Measurements from ENCODE around the gene MYL7.

The MYL7 gene

GRCh38 chr7:44105832-44106231 lies 35.3 kb downstream of the MYL7 start:
- Histone ChIP-seq H3K9ac (ENCODE audit: low read depth, low read length) (peak overlapping the region; percentile 94), H2AFZ (ENCODE audit: low read depth, low read length) (no peak overlapping the region), H3K79me2 (ENCODE audit: insufficient read depth, low read length) (peaks cover 78% of the 10 kb centered on the region), H3K4me3 (ENCODE audit: low read depth in 1 of 2, low read length in 2 of 2) (peak overlapping the region; percentile 68 to 92; a peak in 3 of 4 replicates), H3K4me2 (ENCODE audit: insufficient read depth, low read length) (peak overlapping the region; percentile 98), H4K20me1 (ENCODE audit: insufficient read depth, low read length) (peaks cover 64% of the 10 kb centered on the region), H3K27ac (ENCODE audit: low read length) (peak overlapping the region; percentile 86), H3K27me3 (ENCODE audit: insufficient read depth, low read length, poor library complexity) (no peaks in the 10 kb centered on the region), H3K9me3 (ENCODE audit: insufficient read depth, low read length, severe bottlenecking) (no peaks in the 10 kb centered on the region), H3K36me3 (ENCODE audit: insufficient read depth, low read length) (peaks cover 65% of the 10 kb centered on the region), H3K4me1 (ENCODE audit: insufficient read depth, low read length) (peaks cover 89% of the 10 kb centered on the region)
- TF ChIP-seq, protein P1, sequence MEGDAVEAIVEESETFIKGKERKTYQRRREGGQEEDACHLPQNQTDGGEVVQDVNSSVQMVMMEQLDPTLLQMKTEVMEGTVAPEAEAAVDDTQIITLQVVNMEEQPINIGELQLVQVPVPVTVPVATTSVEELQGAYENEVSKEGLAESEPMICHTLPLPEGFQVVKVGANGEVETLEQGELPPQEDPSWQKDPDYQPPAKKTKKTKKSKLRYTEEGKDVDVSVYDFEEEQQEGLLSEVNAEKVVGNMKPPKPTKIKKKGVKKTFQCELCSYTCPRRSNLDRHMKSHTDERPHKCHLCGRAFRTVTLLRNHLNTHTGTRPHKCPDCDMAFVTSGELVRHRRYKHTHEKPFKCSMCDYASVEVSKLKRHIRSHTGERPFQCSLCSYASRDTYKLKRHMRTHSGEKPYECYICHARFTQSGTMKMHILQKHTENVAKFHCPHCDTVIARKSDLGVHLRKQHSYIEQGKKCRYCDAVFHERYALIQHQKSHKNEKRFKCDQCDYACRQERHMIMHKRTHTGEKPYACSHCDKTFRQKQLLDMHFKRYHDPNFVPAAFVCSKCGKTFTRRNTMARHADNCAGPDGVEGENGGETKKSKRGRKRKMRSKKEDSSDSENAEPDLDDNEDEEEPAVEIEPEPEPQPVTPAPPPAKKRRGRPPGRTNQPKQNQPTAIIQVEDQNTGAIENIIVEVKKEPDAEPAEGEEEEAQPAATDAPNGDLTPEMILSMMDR (IDR thresholded peaks at IDR 0.05; ENCODE audit: borderline replicate concordance, extremely low read depth, low read length, poor library complexity, severe bottlenecking) = no peak
- TF ChIP-seq EZH2 (IDR thresholded peaks at IDR 0.05; ENCODE audit: borderline replicate concordance, low read depth, low read length, severe bottlenecking) = no peak
- ATAC-seq (ENCODE audit: insufficient read depth, low read depth) (no peak), DNase-seq (no peak)

DNA sequence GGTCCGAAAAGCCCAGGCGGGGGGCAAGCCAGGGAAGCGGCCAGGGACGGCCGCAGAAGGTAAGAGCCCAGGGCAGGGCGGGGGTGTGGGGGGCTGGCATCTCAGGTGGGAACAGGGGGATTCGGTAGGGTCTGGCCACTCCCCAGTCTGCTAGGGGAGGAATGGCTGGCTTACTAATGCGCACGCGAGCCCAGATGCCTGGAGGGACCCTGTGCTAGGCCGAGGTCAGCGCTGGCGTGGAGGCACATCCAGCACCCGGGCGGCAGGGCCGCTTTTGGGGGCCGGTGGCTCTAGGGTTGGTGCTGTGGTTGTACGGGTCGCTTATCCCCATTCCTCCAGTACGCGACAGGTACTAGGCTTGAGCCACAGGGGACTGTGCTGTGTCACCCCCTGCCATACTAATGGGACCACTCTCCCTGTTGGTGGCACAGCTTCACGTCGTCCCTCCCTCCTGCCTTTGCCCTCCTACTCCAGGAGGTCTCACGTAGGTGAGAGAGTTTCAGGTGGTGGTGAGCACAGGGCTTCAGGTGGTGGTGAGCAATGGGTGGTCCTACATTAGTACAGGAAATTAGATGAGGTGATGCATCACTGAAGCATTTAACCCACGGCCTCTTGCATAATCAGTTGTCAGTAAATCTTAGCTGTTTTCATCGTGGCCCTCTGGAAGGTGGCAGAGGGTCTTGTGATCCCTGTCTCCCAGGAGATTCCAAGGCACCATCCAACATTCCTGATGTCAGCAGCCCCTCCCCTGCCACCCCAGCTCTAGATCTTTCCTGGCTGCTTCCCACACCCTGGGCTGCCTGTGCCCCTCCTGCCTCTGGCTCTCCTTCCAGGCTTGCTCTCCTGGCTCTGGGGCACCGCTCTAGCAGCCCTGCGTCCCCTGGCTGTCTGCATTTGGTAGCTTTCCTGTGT lies 36.0 kb downstream of the MYL7 start:
- Histone ChIP-seq H3K36me3 (ENCODE audit: insufficient read depth, low read length) (peaks cover 58% of the 10 kb centered on the region), H3K79me2 (ENCODE audit: insufficient read depth, low read length) (peaks cover 71% of the 10 kb centered on the region), H4K20me1 (ENCODE audit: insufficient read depth, low read length) (peaks cover 57% of the 10 kb centered on the region), H2AFZ (ENCODE audit: low read depth, low read length) (peak overlapping the region; percentile 47; the same call in 1 of the 2 replicates), H3K4me2 (ENCODE audit: insufficient read depth, low read length) (peak overlapping the region; percentile 98), H3K4me1 (ENCODE audit: insufficient read depth, low read length) (peaks cover 89% of the 10 kb centered on the region), H3K9ac (ENCODE audit: low read depth, low read length) (peak overlapping the region; percentile 94), H3K27ac (ENCODE audit: low read length) (peak overlapping the region; percentile 86), H3K27me3 (ENCODE audit: insufficient read depth, low read length, poor library complexity) (no peaks in the 10 kb centered on the region), H3K4me3 (ENCODE audit: low read depth in 1 of 2, low read length in 2 of 2) (peak overlapping the region; percentile 68 to 92), H3K9me3 (ENCODE audit: insufficient read depth, low read length, severe bottlenecking) (no peaks in the 10 kb centered on the region)
- DNase-seq (no peak), ATAC-seq (ENCODE audit: insufficient read depth, low read depth) (peak; percentile 34)
- TF ChIP-seq, protein P1 (IDR thresholded peaks at IDR 0.05; ENCODE audit: borderline replicate concordance, extremely low read depth, low read length, poor library complexity, severe bottlenecking) = no peak
- TF ChIP-seq EZH2 (IDR thresholded peaks at IDR 0.05; ENCODE audit: borderline replicate concordance, low read depth, low read length, severe bottlenecking) = no peak

- Histone ChIP-seq H3K4me2 (ENCODE audit: insufficient read depth, low read length) (peak within 1 kb of the TSS; percentile 98), H3K27ac (ENCODE audit: low read length) (peak within 1 kb of the TSS; percentile 91)
Observed at GRCh38 chr7:44103923-44104859, 36.9 kb downstream of the MYL7 start, which contains the start of gene AEBP1. Gene AEBP1 (plus strand): TSS chr7:44104345. CDS start chr7:44104666, 321 bp downstream.

More at GRCh38 chr7:44103923-44104859, 36.9 kb downstream of the MYL7 start, which contains the start of gene AEBP1:
- Histone ChIP-seq H3K4me3 (ENCODE audit: low read depth in 1 of 2, low read length in 2 of 2) (peak within 1 kb of the TSS; percentile 68 to 92), H3K36me3 (ENCODE audit: insufficient read depth, low read length) (peaks cover 49% of the 10 kb centered on the region), H2AFZ (ENCODE audit: low read depth, low read length) (peak within 1 kb of the TSS; percentile 47), H3K9me3 (ENCODE audit: insufficient read depth, low read length, severe bottlenecking) (no peaks in the 10 kb centered on the region), H4K20me1 (ENCODE audit: insufficient read depth, low read length) (peaks cover 48% of the 10 kb centered on the region), H3K27me3 (ENCODE audit: insufficient read depth, low read length, poor library complexity) (no peaks in the 10 kb centered on the region), H3K79me2 (ENCODE audit: insufficient read depth, low read length) (peaks cover 62% of the 10 kb centered on the region), H3K9ac (ENCODE audit: low read depth, low read length) (peak within 1 kb of the TSS; percentile 94), H3K4me1 (ENCODE audit: insufficient read depth, low read length) (peaks cover 91% of the 10 kb centered on the region)
- TF ChIP-seq EZH2 (IDR thresholded peaks at IDR 0.05; ENCODE audit: borderline replicate concordance, low read depth, low read length, severe bottlenecking) = no peak
- TF ChIP-seq, protein P1 (IDR thresholded peaks at IDR 0.05; ENCODE audit: borderline replicate concordance, extremely low read depth, low read length, poor library complexity, severe bottlenecking) = peak; percentile 37
- DNase-seq (peak; percentile 82), ATAC-seq (ENCODE audit: insufficient read depth, low read depth) (peak; percentile 69)
